HK-2 (cell line): ENCODE results near the gene OR52E5.
A peak's percentile ranks its signal among the peaks of the same experiment; 100 is the strongest.

Experiments used
- DNase-seq: peaks from one replicate; pipeline ENCODE4 v3.0.0-alpha.2; 2018; ENCODE audit not compliant: unreplicated experiment

Gene OR52E5

GRCh38 chr11:5892908-5893307 lies at the start of gene OR52E5:
Gene OR52E5, plus strand, starts transcription at chr11:5893208. Its CDS starts 7,569 bp downstream, at chr11:5900777.
- DNase-seq, result no peak

GRCh38 chr11:5846701-5847100 lies 46.3 kb upstream of the OR52E5 start:
- DNase-seq, result no peak

- no peak for DNase-seq
Observed at GRCh38 chr11:5847711-5848110, 45.3 kb upstream of the OR52E5 start.

GRCh38 chr11:5851002-5851401 lies 42.0 kb upstream of the OR52E5 start:
- no peak for DNase-seq

- DNase-seq, result no peak
Observed at GRCh38 chr11:5857590-5857989, 35.4 kb upstream of the OR52E5 start, which contains the start of gene OR52E8. Gene OR52E8, minus strand, starts transcription at chr11:5857690. Its CDS starts 0 bp downstream, at chr11:5857690.

- DNase-seq, result no peak
Observed at GRCh38 chr11:5865826-5866225, 27.2 kb upstream of the OR52E5 start.

GRCh38 chr11:5878564-5878963 lies 14.4 kb upstream of the OR52E5 start:
- DNase-seq, result no peak

GRCh38 chr11:5880329-5880728 lies 12.7 kb upstream of the OR52E5 start, which contains the start of gene OR52E4:
Gene OR52E4, plus strand, starts transcription at chr11:5880629. Its CDS starts 3,664 bp downstream, at chr11:5884293.
- DNase-seq, result no peak

GRCh38 chr11:5881756-5882155 lies 11.3 kb upstream of the OR52E5 start:
- no peak for DNase-seq

GRCh38 chr11:5887172-5887571 lies 5.8 kb upstream of the OR52E5 start:
- DNase-seq, result no peak

GRCh38 chr11:5887661-5888060 lies 5.3 kb upstream of the OR52E5 start:
- no peak for DNase-seq

GRCh38 chr11:5891216-5891800 lies 1.7 kb upstream of the OR52E5 start:
- DNase-seq, result no peak

GRCh38 chr11:5899534-5899933 lies 6.5 kb downstream of the OR52E5 start:
- DNase-seq, result no peak

GRCh38 chr11:5910540-5910939 lies 17.5 kb downstream of the OR52E5 start:
- no peak for DNase-seq

GRCh38 chr11:5922749-5923426 lies 29.9 kb downstream of the OR52E5 start:
- DNase-seq, result peak; percentile 24

- no peak for DNase-seq
Observed at GRCh38 chr11:5923427-5923776, 30.4 kb downstream of the OR52E5 start.

GRCh38 chr11:5923794-5924193 lies 30.8 kb downstream of the OR52E5 start:
- DNase-seq, result no peak

- DNase-seq, result no peak
Observed at GRCh38 chr11:5928271-5928670, 35.3 kb downstream of the OR52E5 start.

GRCh38 chr11:5928811-5929210 lies 35.8 kb downstream of the OR52E5 start:
- DNase-seq, result no peak

GRCh38 chr11:5929571-5930368 lies 36.8 kb downstream of the OR52E5 start:
- DNase-seq, result no peak

GRCh38 chr11:5930614-5931013 lies 37.6 kb downstream of the OR52E5 start:
- DNase-seq, result no peak

GRCh38 chr11:5931061-5931460 lies 38.1 kb downstream of the OR52E5 start:
- DNase-seq, result no peak

- no peak for DNase-seq
Observed at GRCh38 chr11:5932671-5933070, 39.7 kb downstream of the OR52E5 start.
